Erythroblast (primary cell): ENCODE data around the gene GMEB2.

Source experiments
- GATA1 ChIP-seq: IDR thresholded peaks from 2 replicates; pipeline ENCODE4 v1.6.1; 2011; ENCODE audit warnings: low read depth, mild to moderate bottlenecking, control low read depth, low read length, moderate library complexity
- POLR2A ChIP-seq: IDR thresholded peaks from 2 replicates; pipeline ENCODE4 v1.6.1; 2011; ENCODE audit warnings: mild to moderate bottlenecking, low read length

GRCh38 chr20:63641146-63641791 is 14.4 kb upstream of the GMEB2 start:
- TF ChIP-seq POLR2A (no peak), GATA1 (no peak)
